GM19397 (cell line): Measurements from ENCODE around the gene ZSWIM2.
A peak's percentile ranks its signal among the peaks of the same experiment; 100 is the strongest.
"Not testable (repeated sequence)": the region's sequence is repeated elsewhere in the genome, so short reads cannot be mapped to it uniquely, and the experiment has no call there.

Source experiments
- ATAC-seq: cut with Tn5 transposase; IDR thresholded peaks from one replicate; pipeline ENCODE4 v1.9.1; 2021; ENCODE audit warnings: mild to moderate bottlenecking, moderate library complexity; ENCODE audit not compliant: unreplicated experiment

Gene ZSWIM2

GRCh38 chr2:186848873-186849578, at the start of gene ZSWIM2:
Gene ZSWIM2 (minus strand): TSS chr2:186849170. CDS start chr2:186849130, 40 bp downstream.
- ATAC-seq: peak; percentile 94

GRCh38 chr2:186896220-186896619, 47.2 kb upstream of the ZSWIM2 start:
- ATAC-seq: not testable (repeated sequence)

GRCh38 chr2:186895451-186895850, 46.5 kb upstream of the ZSWIM2 start:
- ATAC-seq: no peak

- ATAC-seq: no peak
These were observed 45.5 kb upstream of the ZSWIM2 start for GRCh38 chr2:186894478-186894877.

- ATAC-seq: no peak
These were observed 43.9 kb upstream of the ZSWIM2 start for GRCh38 chr2:186892821-186893220.

- no peak for ATAC-seq
These were observed 42.2 kb upstream of the ZSWIM2 start for GRCh38 chr2:186891185-186891621.

- ATAC-seq: no peak
These were observed 40.3 kb upstream of the ZSWIM2 start for GRCh38 chr2:186889101-186889879.

- ATAC-seq: no peak
These were observed 38.4 kb upstream of the ZSWIM2 start for GRCh38 chr2:186887107-186888090.

- ATAC-seq: no peak
These were observed 35.6 kb upstream of the ZSWIM2 start for GRCh38 chr2:186884587-186884986.

- ATAC-seq: no peak
These were observed 34.7 kb upstream of the ZSWIM2 start for GRCh38 chr2:186883666-186884065.

- no peak for ATAC-seq
These were observed 33.6 kb upstream of the ZSWIM2 start for GRCh38 chr2:186882511-186883071.

- ATAC-seq: no peak
These were observed 32.7 kb upstream of the ZSWIM2 start for GRCh38 chr2:186881660-186882059.

- no peak for ATAC-seq
These were observed 30.3 kb upstream of the ZSWIM2 start for GRCh38 chr2:186879312-186879711.

GRCh38 chr2:186874713-186875112, 25.7 kb upstream of the ZSWIM2 start:
- no peak for ATAC-seq

GRCh38 chr2:186871881-186872280, 22.9 kb upstream of the ZSWIM2 start:
- ATAC-seq: no peak

- no peak for ATAC-seq
These were observed 19.4 kb upstream of the ZSWIM2 start for GRCh38 chr2:186868344-186868743.

- peak; percentile 48 for ATAC-seq
These were observed 14.1 kb upstream of the ZSWIM2 start for GRCh38 chr2:186862869-186863709.

- ATAC-seq: no peak
These were observed 6.2 kb upstream of the ZSWIM2 start for GRCh38 chr2:186855216-186855615.

GRCh38 chr2:186853951-186854350, 5.0 kb upstream of the ZSWIM2 start:
- no peak for ATAC-seq

GRCh38 chr2:186852508-186852907, 3.5 kb upstream of the ZSWIM2 start:
- no peak for ATAC-seq
